SK-N-SH treated with all-trans-retinoic acid at 6 μM for 48 hours (cell line): ENCODE results near the gene HLA-DPB1.

Experiments used
- ARNTL ChIP-seq: fragments of 450-650 bp; formaldehyde crosslinking; IDR thresholded peaks from 2 replicates; pipeline ENCODE4 v1.5.0; 2020; ENCODE audit warnings: low read depth, mild to moderate bottlenecking, moderate library complexity, borderline replicate concordance
- ESRRG ChIP-seq: fragments of 250-450 bp; sonication (Bioruptor Pico); IDR thresholded peaks from 2 replicates; pipeline ENCODE4 v1.6.1; 2021; ENCODE audit warnings: mild to moderate bottlenecking
- OSR1 ChIP-seq: fragments of 250-450 bp; sonication (Bioruptor Pico); IDR thresholded peaks from 2 replicates; pipeline ENCODE4 v1.8.0; 2022; ENCODE audit warnings: moderate library complexity, mild to moderate bottlenecking, inconsistent platforms
- PATZ1 ChIP-seq: fragments of 250-450 bp; sonication (Bioruptor Pico); IDR thresholded peaks from 2 replicates; pipeline ENCODE4 v1.8.0; 2020; ENCODE audit warnings: mild to moderate bottlenecking, moderate library complexity, borderline replicate concordance
- PPARA ChIP-seq: fragments of 250-450 bp; sonication (Bioruptor Pico); IDR thresholded peaks from 2 replicates; pipeline ENCODE4 v1.5.0; 2020; ENCODE audit warnings: mild to moderate bottlenecking, borderline replicate concordance
- RARB ChIP-seq: fragments of 250-450 bp; sonication (Bioruptor Pico); IDR thresholded peaks from 2 replicates; pipeline ENCODE4 v1.8.0; 2021; ENCODE audit warnings: mild to moderate bottlenecking, moderate library complexity
- TOX ChIP-seq: fragments of 250-450 bp; sonication (Bioruptor Pico); IDR thresholded peaks from 2 replicates; pipeline ENCODE4 v1.8.0; 2021; ENCODE audit warnings: mild to moderate bottlenecking, moderate library complexity, borderline replicate concordance
- ZC3H10 ChIP-seq: fragments of 250-450 bp; sonication (Bioruptor Pico); IDR thresholded peaks from 2 replicates; pipeline ENCODE4 v1.5.1; 2021; ENCODE audit warnings: mild to moderate bottlenecking, moderate library complexity
- ZFP30 ChIP-seq: fragments of 450-650 bp; formaldehyde crosslinking; IDR thresholded peaks from 2 replicates; pipeline ENCODE4 v1.5.0; 2022; ENCODE audit warnings: mild to moderate bottlenecking, moderate library complexity
- ZNF8 ChIP-seq: fragments of 450-650 bp; formaldehyde crosslinking; IDR thresholded peaks from 2 replicates; pipeline ENCODE4 v1.5.0; 2020; ENCODE audit warnings: mild to moderate bottlenecking, moderate library complexity
- TF ChIP-seq, protein P1 (sequence below): fragments of 250-450 bp; sonication (Bioruptor Pico); IDR thresholded peaks from 2 replicates; pipeline ENCODE4 v1.5.1; 2021; ENCODE audit warnings: mild to moderate bottlenecking, moderate library complexity
- TF ChIP-seq, protein P2 (sequence below): fragments of 250-450 bp; sonication (Bioruptor Pico); IDR thresholded peaks from 2 replicates; pipeline ENCODE4 v1.8.0; 2021; ENCODE audit warnings: low read depth, mild to moderate bottlenecking, moderate library complexity, borderline replicate concordance
- TF ChIP-seq, protein P3 (sequence below): fragments of 250-450 bp; sonication (Bioruptor Pico); IDR thresholded peaks from 2 replicates; pipeline ENCODE4 v1.5.0; 2020; ENCODE audit warnings: mild to moderate bottlenecking, moderate library complexity

GRCh38 chr6:33128318-33128717 is 52.5 kb downstream of the HLA-DPB1 start:
- no peak for TF ChIP-seq ZFP30 (CRISPR knock-in tag)
- TF ChIP-seq, protein P1, sequence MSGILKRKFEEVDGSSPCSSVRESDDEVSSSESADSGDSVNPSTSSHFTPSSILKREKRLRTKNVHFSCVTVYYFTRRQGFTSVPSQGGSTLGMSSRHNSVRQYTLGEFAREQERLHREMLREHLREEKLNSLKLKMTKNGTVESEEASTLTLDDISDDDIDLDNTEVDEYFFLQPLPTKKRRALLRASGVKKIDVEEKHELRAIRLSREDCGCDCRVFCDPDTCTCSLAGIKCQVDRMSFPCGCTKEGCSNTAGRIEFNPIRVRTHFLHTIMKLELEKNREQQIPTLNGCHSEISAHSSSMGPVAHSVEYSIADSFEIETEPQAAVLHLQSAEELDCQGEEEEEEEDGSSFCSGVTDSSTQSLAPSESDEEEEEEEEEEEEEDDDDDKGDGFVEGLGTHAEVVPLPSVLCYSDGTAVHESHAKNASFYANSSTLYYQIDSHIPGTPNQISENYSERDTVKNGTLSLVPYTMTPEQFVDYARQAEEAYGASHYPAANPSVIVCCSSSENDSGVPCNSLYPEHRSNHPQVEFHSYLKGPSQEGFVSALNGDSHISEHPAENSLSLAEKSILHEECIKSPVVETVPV (CRISPR knock-in tag) = no peak
- no peak for TF ChIP-seq ESRRG (CRISPR knock-in tag)
- TF ChIP-seq TOX (CRISPR knock-in tag) = no peak
- TF ChIP-seq ARNTL (CRISPR knock-in tag) = no peak
- no peak for TF ChIP-seq PATZ1
- TF ChIP-seq RARB (CRISPR knock-in tag) = no peak
- no peak for TF ChIP-seq ZC3H10 (CRISPR knock-in tag)
- TF ChIP-seq ZNF8 = no peak
- no peak for TF ChIP-seq OSR1
- TF ChIP-seq, protein P2, sequence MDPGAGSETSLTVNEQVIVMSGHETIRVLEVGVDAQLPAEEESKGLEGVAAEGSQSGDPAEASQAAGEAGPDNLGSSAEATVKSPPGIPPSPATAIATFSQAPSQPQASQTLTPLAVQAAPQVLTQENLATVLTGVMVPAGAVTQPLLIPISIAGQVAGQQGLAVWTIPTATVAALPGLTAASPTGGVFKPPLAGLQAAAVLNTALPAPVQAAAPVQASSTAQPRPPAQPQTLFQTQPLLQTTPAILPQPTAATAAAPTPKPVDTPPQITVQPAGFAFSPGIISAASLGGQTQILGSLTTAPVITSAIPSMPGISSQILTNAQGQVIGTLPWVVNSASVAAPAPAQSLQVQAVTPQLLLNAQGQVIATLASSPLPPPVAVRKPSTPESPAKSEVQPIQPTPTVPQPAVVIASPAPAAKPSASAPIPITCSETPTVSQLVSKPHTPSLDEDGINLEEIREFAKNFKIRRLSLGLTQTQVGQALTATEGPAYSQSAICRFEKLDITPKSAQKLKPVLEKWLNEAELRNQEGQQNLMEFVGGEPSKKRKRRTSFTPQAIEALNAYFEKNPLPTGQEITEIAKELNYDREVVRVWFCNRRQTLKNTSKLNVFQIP (CRISPR knock-in tag) = no peak
- no peak for TF ChIP-seq PPARA (CRISPR knock-in tag)
- TF ChIP-seq, protein P3, sequence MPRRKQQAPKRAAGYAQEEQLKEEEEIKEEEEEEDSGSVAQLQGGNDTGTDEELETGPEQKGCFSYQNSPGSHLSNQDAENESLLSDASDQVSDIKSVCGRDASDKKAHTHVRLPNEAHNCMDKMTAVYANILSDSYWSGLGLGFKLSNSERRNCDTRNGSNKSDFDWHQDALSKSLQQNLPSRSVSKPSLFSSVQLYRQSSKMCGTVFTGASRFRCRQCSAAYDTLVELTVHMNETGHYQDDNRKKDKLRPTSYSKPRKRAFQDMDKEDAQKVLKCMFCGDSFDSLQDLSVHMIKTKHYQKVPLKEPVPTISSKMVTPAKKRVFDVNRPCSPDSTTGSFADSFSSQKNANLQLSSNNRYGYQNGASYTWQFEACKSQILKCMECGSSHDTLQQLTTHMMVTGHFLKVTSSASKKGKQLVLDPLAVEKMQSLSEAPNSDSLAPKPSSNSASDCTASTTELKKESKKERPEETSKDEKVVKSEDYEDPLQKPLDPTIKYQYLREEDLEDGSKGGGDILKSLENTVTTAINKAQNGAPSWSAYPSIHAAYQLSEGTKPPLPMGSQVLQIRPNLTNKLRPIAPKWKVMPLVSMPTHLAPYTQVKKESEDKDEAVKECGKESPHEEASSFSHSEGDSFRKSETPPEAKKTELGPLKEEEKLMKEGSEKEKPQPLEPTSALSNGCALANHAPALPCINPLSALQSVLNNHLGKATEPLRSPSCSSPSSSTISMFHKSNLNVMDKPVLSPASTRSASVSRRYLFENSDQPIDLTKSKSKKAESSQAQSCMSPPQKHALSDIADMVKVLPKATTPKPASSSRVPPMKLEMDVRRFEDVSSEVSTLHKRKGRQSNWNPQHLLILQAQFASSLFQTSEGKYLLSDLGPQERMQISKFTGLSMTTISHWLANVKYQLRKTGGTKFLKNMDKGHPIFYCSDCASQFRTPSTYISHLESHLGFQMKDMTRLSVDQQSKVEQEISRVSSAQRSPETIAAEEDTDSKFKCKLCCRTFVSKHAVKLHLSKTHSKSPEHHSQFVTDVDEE (CRISPR knock-in tag) = no peak
